Parathyroid adenoma (tissue), 2 donors: Measurements from ENCODE around the gene ZNF462.
A peak's percentile ranks its signal among the peaks of the same experiment; 100 is the strongest.

Experiments
- H2AFZ ChIP-seq: fragments of 300-600 bp; sonication (generic); one replicate; pipeline ENCODE4 v1.7.0; 2017; ENCODE audit warnings: antibody characterized with exemption, mild to moderate bottlenecking
- H3K27ac ChIP-seq: fragments of 300-600 bp; sonication (generic); one replicate; pipeline ENCODE4 v1.7.0; 2017
- H3K27me3 ChIP-seq: fragments of 300-600 bp; sonication (generic); one replicate; pipeline ENCODE4 v1.7.0; 2017; ENCODE audit warnings: low read length; ENCODE audit not compliant: control insufficient read depth, insufficient read depth
- H3K36me3 ChIP-seq: fragments of 300-600 bp; sonication (generic); one replicate; pipeline ENCODE4 v1.7.0; 2017; ENCODE audit warnings: low read length; ENCODE audit not compliant: control insufficient read depth, insufficient read depth
- H3K4me1 ChIP-seq: fragments of 300-600 bp; sonication (generic); one replicate; pipeline ENCODE4 v1.7.0; 2017; ENCODE audit warnings: control low read depth
- H3K4me2 ChIP-seq: fragments of 300-600 bp; sonication (generic); one replicate; pipeline ENCODE4 v1.7.0; 2017; ENCODE audit warnings: low read length
- H3K4me3 ChIP-seq: fragments of 300-600 bp; sonication (generic); one replicate; pipeline ENCODE4 v1.7.0; 2017; ENCODE audit warnings: low read depth, low read length
- H3K79me2 ChIP-seq: fragments of 300-600 bp; sonication (generic); one replicate; pipeline ENCODE4 v1.7.0; 2017; ENCODE audit warnings: control low read depth
- H3K9ac ChIP-seq: fragments of 300-600 bp; sonication (generic); one replicate; pipeline ENCODE4 v1.7.0; 2017; ENCODE audit warnings: mild to moderate bottlenecking
- H3K9me3 ChIP-seq: fragments of 300-600 bp; sonication (generic); one replicate; pipeline ENCODE4 v1.7.0; 2017; ENCODE audit warnings: low read length; ENCODE audit not compliant: control insufficient read depth
- TF ChIP-seq, protein P1 (sequence below): fragments of 300-600 bp; sonication (generic); IDR thresholded peaks from one replicate; pipeline ENCODE4 v1.7.0; 2017; ENCODE audit warnings: antibody characterized with exemption, mild to moderate bottlenecking
- donor health status: primary hyperparathyroidism.

Gene ZNF462

DNA sequence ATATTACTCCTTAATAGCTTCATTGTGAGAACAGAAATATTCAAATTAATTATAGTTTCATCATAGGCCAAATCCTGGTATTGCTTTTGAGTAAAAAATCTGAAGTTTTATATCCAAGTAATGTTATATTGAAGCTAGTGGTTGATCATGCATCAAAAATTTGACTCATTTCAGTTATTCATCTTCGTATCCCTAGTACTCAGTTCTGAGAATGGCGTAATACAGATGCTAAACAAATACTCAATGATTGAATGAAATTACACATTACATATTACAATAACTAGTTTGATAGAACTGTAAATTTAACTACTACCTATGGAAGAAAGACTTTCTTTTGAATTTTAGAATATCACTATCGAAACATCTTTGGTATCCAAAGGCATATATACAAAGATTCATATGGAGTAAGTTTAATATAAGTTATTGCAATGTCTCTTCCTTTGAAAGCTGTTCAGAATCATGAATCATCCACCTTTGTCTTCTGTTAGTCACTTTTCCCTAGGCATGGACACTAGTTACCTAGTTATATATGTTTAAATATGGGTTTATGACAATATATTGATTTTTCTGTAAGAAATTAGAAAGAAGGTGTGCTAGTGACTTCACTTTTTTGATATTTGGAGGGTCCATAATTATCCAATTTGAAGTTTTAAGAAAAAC lies 5.0 kb upstream of the ZNF462 start:
- H3K36me3 ChIP-seq, result no peaks in the 10 kb centered on the region
- H3K9me3 ChIP-seq, result no peaks in the 10 kb centered on the region
- H3K9ac ChIP-seq, result no peak overlapping the region
- H3K4me2 ChIP-seq, result no peak overlapping the region
- H2AFZ ChIP-seq, result no peak overlapping the region
- H3K27ac ChIP-seq, result no peak overlapping the region
- H3K79me2 ChIP-seq, result no peaks in the 10 kb centered on the region
- H3K4me3 ChIP-seq, result no peak overlapping the region
- TF ChIP-seq, protein P1, sequence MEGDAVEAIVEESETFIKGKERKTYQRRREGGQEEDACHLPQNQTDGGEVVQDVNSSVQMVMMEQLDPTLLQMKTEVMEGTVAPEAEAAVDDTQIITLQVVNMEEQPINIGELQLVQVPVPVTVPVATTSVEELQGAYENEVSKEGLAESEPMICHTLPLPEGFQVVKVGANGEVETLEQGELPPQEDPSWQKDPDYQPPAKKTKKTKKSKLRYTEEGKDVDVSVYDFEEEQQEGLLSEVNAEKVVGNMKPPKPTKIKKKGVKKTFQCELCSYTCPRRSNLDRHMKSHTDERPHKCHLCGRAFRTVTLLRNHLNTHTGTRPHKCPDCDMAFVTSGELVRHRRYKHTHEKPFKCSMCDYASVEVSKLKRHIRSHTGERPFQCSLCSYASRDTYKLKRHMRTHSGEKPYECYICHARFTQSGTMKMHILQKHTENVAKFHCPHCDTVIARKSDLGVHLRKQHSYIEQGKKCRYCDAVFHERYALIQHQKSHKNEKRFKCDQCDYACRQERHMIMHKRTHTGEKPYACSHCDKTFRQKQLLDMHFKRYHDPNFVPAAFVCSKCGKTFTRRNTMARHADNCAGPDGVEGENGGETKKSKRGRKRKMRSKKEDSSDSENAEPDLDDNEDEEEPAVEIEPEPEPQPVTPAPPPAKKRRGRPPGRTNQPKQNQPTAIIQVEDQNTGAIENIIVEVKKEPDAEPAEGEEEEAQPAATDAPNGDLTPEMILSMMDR, result no peak
- no peaks in the 10 kb centered on the region for H3K4me1 ChIP-seq
- H3K27me3 ChIP-seq, result no peaks in the 10 kb centered on the region

DNA sequence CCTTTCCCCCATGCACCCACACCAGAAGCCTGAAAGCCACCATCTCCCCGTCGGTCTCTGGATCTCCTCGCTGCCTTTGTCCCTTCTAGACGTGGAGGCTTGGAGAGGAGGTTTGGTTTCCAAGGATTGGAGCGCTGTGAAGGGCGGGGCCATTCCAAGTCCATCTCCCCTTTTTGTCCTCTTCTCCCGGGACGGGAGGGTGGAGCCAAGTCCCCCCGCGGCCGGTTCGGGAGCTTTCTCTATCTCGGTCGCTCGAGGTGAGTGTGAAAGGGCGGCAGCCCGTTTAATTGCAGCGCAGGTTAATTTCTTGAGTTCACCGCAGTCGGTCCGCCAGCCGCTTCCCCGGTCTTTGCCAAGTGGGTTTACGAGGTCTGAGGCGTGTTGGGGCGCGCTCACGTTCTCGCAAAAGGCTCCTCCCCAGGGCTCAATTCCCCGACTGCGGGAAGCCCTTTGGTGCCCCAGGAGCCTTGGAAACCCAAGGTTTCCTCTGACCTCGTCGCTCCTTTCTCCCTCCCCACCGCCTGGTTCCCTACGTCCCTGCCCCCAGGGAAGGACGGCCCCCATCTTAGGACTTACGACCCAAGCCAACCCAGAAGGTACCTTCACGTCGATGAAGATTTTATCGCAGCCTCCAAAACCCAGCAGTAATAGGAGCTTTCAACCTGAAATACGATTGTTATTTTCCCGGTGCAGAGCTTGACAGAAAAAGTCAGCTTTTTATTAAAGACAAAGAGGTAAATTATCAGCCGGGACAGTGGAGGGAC lies 2.8 kb upstream of the ZNF462 start:
- Histone ChIP-seq H3K9me3 (no peaks in the 10 kb centered on the region), H3K36me3 (no peaks in the 10 kb centered on the region), H3K27me3 (no peaks in the 10 kb centered on the region), H3K4me2 (peak overlapping the region; percentile 66), H3K4me3 (peak overlapping the region; percentile 80), H2AFZ (peak overlapping the region; percentile 93), H3K27ac (peak overlapping the region; percentile 47), H3K4me1 (no peaks in the 10 kb centered on the region), H3K9ac (no peak overlapping the region), H3K79me2 (peaks cover 5% of the 10 kb centered on the region)
- TF ChIP-seq, protein P1, result no peak

DNA sequence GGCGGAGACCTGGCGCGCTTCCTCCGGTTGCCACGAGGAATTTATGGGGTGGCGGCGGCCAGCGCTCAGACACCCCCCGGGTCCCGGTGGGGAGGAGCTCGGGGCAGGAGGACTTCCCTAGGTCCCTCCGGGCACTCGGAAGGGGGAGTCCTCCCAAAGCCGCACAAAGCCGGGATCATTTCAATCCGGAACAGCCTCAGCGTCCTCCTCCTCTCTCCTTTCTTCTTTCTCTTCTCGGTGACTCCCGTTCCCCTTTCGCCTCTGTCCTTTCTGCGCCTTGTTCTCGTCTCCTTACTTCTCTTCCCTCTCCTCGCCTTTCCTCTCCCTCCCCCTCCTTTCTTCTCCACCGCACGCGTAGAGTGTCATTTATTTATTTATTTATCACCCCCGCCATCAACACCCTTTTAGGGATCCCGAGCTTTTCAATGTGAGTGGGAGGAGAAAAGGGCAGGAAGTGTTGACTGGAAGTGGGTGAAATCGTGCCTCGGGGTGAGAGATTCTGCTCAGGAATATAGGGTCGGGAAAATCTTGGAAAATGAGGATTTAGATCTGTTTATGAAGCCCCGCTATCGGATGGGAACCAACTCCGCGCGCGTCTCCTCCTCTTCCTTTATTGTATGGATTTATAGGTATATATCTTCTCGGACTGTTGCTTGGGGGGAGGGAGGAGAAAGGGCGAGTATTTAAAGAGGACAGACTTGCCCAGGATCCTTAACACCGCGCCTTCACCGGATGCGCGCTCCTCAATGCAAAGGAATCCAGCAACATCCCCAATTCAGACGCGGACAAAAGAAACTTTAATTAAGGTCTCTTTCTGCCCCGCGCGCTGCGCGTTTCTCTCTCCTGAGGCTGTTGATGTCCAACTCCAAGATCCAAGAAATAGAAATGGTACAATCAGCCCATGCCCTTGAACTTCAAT lies 2.0 kb upstream of the ZNF462 start:
- Histone ChIP-seq H3K27me3 (no peaks in the 10 kb centered on the region), H3K79me2 (peaks cover 5% of the 10 kb centered on the region), H2AFZ (peak overlapping the region; percentile 93), H3K9me3 (no peaks in the 10 kb centered on the region), H3K27ac (peak overlapping the region; percentile 47), H3K4me3 (peak overlapping the region; percentile 80), H3K36me3 (no peaks in the 10 kb centered on the region), H3K4me2 (peak overlapping the region; percentile 66), H3K9ac (no peak overlapping the region), H3K4me1 (no peaks in the 10 kb centered on the region)
- TF ChIP-seq, protein P1, result no peak

DNA sequence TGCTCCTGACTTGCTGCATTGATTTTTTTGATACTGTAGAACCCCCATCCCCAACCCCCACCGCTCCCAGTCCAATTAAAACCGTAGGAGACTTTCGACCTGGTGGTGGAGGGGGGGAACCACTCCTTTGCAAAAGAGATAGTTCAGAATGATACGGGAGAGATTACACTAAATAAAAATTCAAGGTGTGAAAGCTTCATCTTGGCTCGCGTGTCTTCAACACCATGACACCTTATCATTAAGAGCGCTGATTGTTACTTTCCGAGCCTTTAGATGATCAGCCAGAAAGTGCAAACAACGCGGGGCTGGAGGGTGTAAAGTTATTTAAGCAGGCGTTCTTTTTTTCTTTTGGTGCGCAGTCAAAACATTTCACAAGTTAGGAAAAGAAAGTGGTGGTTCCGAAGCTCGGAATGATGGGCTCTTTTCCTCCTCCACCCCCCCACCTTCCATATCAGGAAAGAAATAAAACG lies 1.3 kb upstream of the ZNF462 start:
- peak overlapping the region; percentile 93 for H2AFZ ChIP-seq
- no peaks in the 10 kb centered on the region for H3K9me3 ChIP-seq
- H3K4me1 ChIP-seq, result no peaks in the 10 kb centered on the region
- H3K27me3 ChIP-seq, result no peaks in the 10 kb centered on the region
- peak overlapping the region; percentile 66 for H3K4me2 ChIP-seq
- H3K36me3 ChIP-seq, result no peaks in the 10 kb centered on the region
- H3K27ac ChIP-seq, result peak overlapping the region; percentile 92
- peaks cover 5% of the 10 kb centered on the region for H3K79me2 ChIP-seq
- H3K9ac ChIP-seq, result no peak overlapping the region
- H3K4me3 ChIP-seq, result peak overlapping the region; percentile 80
- TF ChIP-seq, protein P1, result no peak
